G401 (cell line): Measurements from ENCODE around the gene EIF4E. TPM values are rescaled to one million over a fixed set of nuclear protein-coding genes. Genes with fewer than 3 reads are reported as not detected.
"Not testable (repeated sequence)": the region's sequence is repeated elsewhere in the genome, so short reads cannot be mapped to it uniquely, and the experiment has no call there.

Source experiments
- DNase-seq: peaks from one replicate; pipeline ENCODE4 v3.0.0-alpha.2; 2015; ENCODE audit warnings: low spot score
- in situ Hi-C: cut with HindIII; loops from 2 replicates; pipeline ENCODE4 v1.10.0; 2016; ENCODE audit warnings: low sequenced_read_pairs, mixed read lengths
- total RNA-seq: library from RNA; depleted of rRNA; stranded (reverse); fragments of >200 nt; shearing (Covaris generic); gene quantifications from 2 replicates; pipeline ENCODE4 v1.2.3, GENCODE V29; 2014

The EIF4E gene
- total RNA-seq, 1 experiment from 2014 or later, result 308 TPM

GRCh38 chr4:98890702-98891455, 38.1 kb downstream of the EIF4E start:
- no peak for DNase-seq
- in situ Hi-C loops, result no loop called here

- DNase-seq, result no peak
- in situ Hi-C loops, result no loop called here
Measured at GRCh38 chr4:98887145-98887544, 41.8 kb downstream of the EIF4E start.

GRCh38 chr4:98886382-98886781, 42.6 kb downstream of the EIF4E start:
- in situ Hi-C loops, DNase-seq: not testable (repeated sequence)

- in situ Hi-C loops, result not testable (repeated sequence)
Measured at GRCh38 chr4:98880884-98881283, 48.0 kb downstream of the EIF4E start.

GRCh38 chr4:98879515-98879914, 49.4 kb downstream of the EIF4E start:
- DNase-seq, result no peak

More at GRCh38 chr4:98880884-98881283, 48.0 kb downstream of the EIF4E start:
- DNase-seq, result not testable (repeated sequence)

GRCh38 chr4:98873059-98873458, 55.9 kb downstream of the EIF4E start:
- DNase-seq, result no peak
- in situ Hi-C loops, result no loop called here

More at GRCh38 chr4:98879515-98879914, 49.4 kb downstream of the EIF4E start:
- in situ Hi-C loops, result no loop called here

GRCh38 chr4:98872120-98872906, 56.6 kb downstream of the EIF4E start:
- in situ Hi-C loops, DNase-seq: not testable (repeated sequence)

GRCh38 chr4:98867648-98868047, 61.3 kb downstream of the EIF4E start:
- in situ Hi-C loops, result loop anchor here (5.0 kb wide), 1 partner anchor 35 kb away; no protein-coding TSS in a partner anchor
- DNase-seq, result no peak

- no peak for DNase-seq
- in situ Hi-C loops, result loop anchor here (5.0 kb wide), 1 partner anchor 37 kb away; no protein-coding TSS in a partner anchor
Measured at GRCh38 chr4:98865059-98865458, 63.9 kb downstream of the EIF4E start.

GRCh38 chr4:98864560-98864959, 64.4 kb downstream of the EIF4E start:
- in situ Hi-C loops, result no loop called here
- no peak for DNase-seq

GRCh38 chr4:98862371-98862770, 66.6 kb downstream of the EIF4E start:
- in situ Hi-C loops, result no loop called here
- DNase-seq, result no peak

- in situ Hi-C loops, result no loop called here
- no peak for DNase-seq
Measured at GRCh38 chr4:98861100-98861884, 67.6 kb downstream of the EIF4E start.

- in situ Hi-C loops, result no loop called here
- DNase-seq, result no peak
Measured at GRCh38 chr4:98851806-98852205, 77.1 kb downstream of the EIF4E start.

GRCh38 chr4:98850937-98851336, 78.0 kb downstream of the EIF4E start:
- no peak for DNase-seq
- in situ Hi-C loops, result no loop called here

GRCh38 chr4:98848448-98848847, 80.5 kb downstream of the EIF4E start:
- DNase-seq, result no peak
- in situ Hi-C loops, result no loop called here

- in situ Hi-C loops, result no loop called here
- no peak for DNase-seq
Measured at GRCh38 chr4:98845960-98846359, 83.0 kb downstream of the EIF4E start.

GRCh38 chr4:98842917-98843316, 86.0 kb downstream of the EIF4E start:
- in situ Hi-C loops, DNase-seq: not testable (repeated sequence)

- in situ Hi-C loops, result no loop called here
- DNase-seq, result no peak
Measured at GRCh38 chr4:98838977-98839618, 89.8 kb downstream of the EIF4E start.

GRCh38 chr4:98838531-98838930, 90.4 kb downstream of the EIF4E start:
- DNase-seq, result no peak
- in situ Hi-C loops, result no loop called here
